A549 (cell line): Measurements from ENCODE around the gene KRT13. TPM values are rescaled to one million over a fixed set of nuclear protein-coding genes. Genes with fewer than 3 reads are reported as not detected.
A peak's percentile ranks its signal among the peaks of the same experiment; 100 is the strongest.

Source experiments
- ATAC-seq, 2 experiments: fragments of 200-7000 bp in 1 of 2; fragments of >200 bp in 1 of 2; cut with Nextera tagmentation in 1 of 2; cut with Tn5 transposase in 1 of 2; 3 replicates each; pipeline versions ENCODE4 v1.8.0 to v1.9.1; 2018 to 2020; ENCODE audit warnings: mild to moderate bottlenecking in 1 of 2, moderate library complexity in 1 of 2
- CTCF ChIA-PET: fragments of 300-600 bp; sonication (Branson Sonifier 250); formaldehyde crosslinking; extraction: SDS; loops from one replicate; lab custom pipeline; 2021; ENCODE audit warnings: antibody characterized with exemption, inconsistent platforms; lab: Yijun Ruan, JAX
- POLR2A ChIA-PET: fragments of 350-600 bp; formaldehyde crosslinking; extraction: SDS; loops from one replicate; lab custom pipeline; 2021; ENCODE audit warnings: antibody characterized with exemption, inconsistent platforms; lab: Yijun Ruan, JAX
- DNase-seq, 2 experiments: peaks; one replicate each; pipeline versions ENCODE4 v3.0.0 to v3.0.0-alpha.2; 2011 to 2016; ENCODE audit warnings: low read depth in 1 of 2, low spot score in 1 of 2
- FAIRE-seq: peaks from 2 replicates; lab custom pipeline; 2011; peaks lifted over from hg19 to GRCh38; lab: Jason Lieb, UNC
- H3K27ac ChIP-seq, 2 experiments: fragments of >200 bp; sonication (Bioruptor Twin); formaldehyde crosslinking; 3 replicates each; pipeline ENCODE4 v1.5.1; 2016 to 2017
- H3K4me1 ChIP-seq: fragments of >200 bp; sonication (Bioruptor Twin); formaldehyde crosslinking; 3 replicates; pipeline ENCODE4 v1.6.1; 2016
- H3K4me2 ChIP-seq: fragments of >200 bp; sonication (Bioruptor Twin); formaldehyde crosslinking; 3 replicates; pipeline ENCODE4 v1.6.1; 2016
- H3K4me3 ChIP-seq: fragments of >200 bp; sonication (Bioruptor Twin); formaldehyde crosslinking; 3 replicates; pipeline ENCODE4 v1.5.1; 2016
- H3K9me3 ChIP-seq: fragments of >200 bp; sonication (Bioruptor Twin); formaldehyde crosslinking; 3 replicates; pipeline ENCODE4 v1.6.1; 2016
- BHLHE40 ChIP-seq: IDR thresholded peaks from 2 replicates; pipeline ENCODE4 v1.6.1; 2012; ENCODE audit warnings: low read depth, low read length, inconsistent platforms
- CEBPB ChIP-seq, 2 experiments: fragments of >200 bp in 1 of 2; sonication (Bioruptor Twin) in 1 of 2; formaldehyde crosslinking in 1 of 2; IDR thresholded peaks; 2 replicates each; pipeline ENCODE4 v1.6.1; 2012 to 2016
- CHD4 ChIP-seq: fragments of 200-600 bp; sonication (generic); IDR thresholded peaks from 2 replicates; pipeline ENCODE4 v1.6.1; 2016; ENCODE audit warnings: antibody characterized with exemption, mild to moderate bottlenecking, borderline replicate concordance
- EP300 ChIP-seq, 2 experiments: fragments of >200 bp; sonication (Bioruptor Twin); formaldehyde crosslinking; IDR thresholded peaks; 2 replicates in 1 of 2; 3 replicates in 1 of 2; pipeline ENCODE4 v1.6.1; 2016 to 2017
- FOSB ChIP-seq: fragments of 250-450 bp; sonication (Bioruptor Pico); IDR thresholded peaks from 2 replicates; pipeline ENCODE4 v1.5.0; 2020; ENCODE audit warnings: mild to moderate bottlenecking, moderate library complexity
- FOSL2 ChIP-seq, 2 experiments: fragments of 450-650 bp in 1 of 2; fragments of >200 bp in 1 of 2; sonication (Bioruptor Twin) in 1 of 2; formaldehyde crosslinking; IDR thresholded peaks; 2 replicates each; pipeline versions ENCODE4 v1.5.0 to v1.6.1; 2016 to 2020; ENCODE audit warnings: mild to moderate bottlenecking in 1 of 2, moderate library complexity in 1 of 2
- FOXS1 ChIP-seq: fragments of 250-450 bp; sonication (Bioruptor Pico); IDR thresholded peaks from 2 replicates; pipeline ENCODE4 v1.5.0; 2020; ENCODE audit warnings: mild to moderate bottlenecking, moderate library complexity
- GATA3 ChIP-seq: IDR thresholded peaks from 2 replicates; pipeline ENCODE4 v1.6.1; 2012; ENCODE audit warnings: borderline replicate concordance
- HOXB5 ChIP-seq: fragments of 250-450 bp; sonication (Bioruptor Pico); IDR thresholded peaks from 2 replicates; pipeline ENCODE4 v1.5.0; 2020; ENCODE audit warnings: mild to moderate bottlenecking, moderate library complexity
- JUN ChIP-seq, 2 experiments: fragments of >200 bp; sonication (Bioruptor Twin); formaldehyde crosslinking; IDR thresholded peaks; 2 replicates in 1 of 2; 3 replicates in 1 of 2; pipeline ENCODE4 v1.6.1; 2016 to 2017
- MYC ChIP-seq: IDR thresholded peaks from 2 replicates; pipeline ENCODE4 v1.6.1; 2012; ENCODE audit warnings: mild to moderate bottlenecking, inconsistent platforms, low read length, improper control_type of control experiment, borderline replicate concordance
- NFE2L2 ChIP-seq: fragments of 150-350 bp; conservative IDR thresholded peaks from 2 replicates; pipeline ENCODE4 v1.6.1; 2014; ENCODE audit warnings: low read length
- POLR2A ChIP-seq: IDR thresholded peaks from 2 replicates; pipeline ENCODE4 v1.6.1; 2012; ENCODE audit warnings: mild to moderate bottlenecking, low read length
- RAD21 ChIP-seq, 2 experiments: fragments of >200 bp in 1 of 2; sonication (Bioruptor Twin) in 1 of 2; formaldehyde crosslinking in 1 of 2; IDR thresholded peaks in 1 of 2; conservative IDR thresholded peaks in 1 of 2; 2 replicates in 1 of 2; 3 replicates in 1 of 2; pipeline ENCODE4 v1.6.1; 2012 to 2018; ENCODE audit warnings: inconsistent platforms in 1 of 2
- RARB ChIP-seq: fragments of 250-450 bp; sonication (Bioruptor Pico); IDR thresholded peaks from 2 replicates; pipeline ENCODE4 v1.8.0; 2021; ENCODE audit warnings: mild to moderate bottlenecking, moderate library complexity
- SMC3 ChIP-seq: fragments of >200 bp; sonication (Bioruptor Twin); formaldehyde crosslinking; IDR thresholded peaks from 3 replicates; pipeline ENCODE4 v1.6.1; 2018; ENCODE audit warnings: inconsistent platforms
- SREBF2 ChIP-seq: fragments of 450-650 bp; IDR thresholded peaks from 2 replicates; pipeline ENCODE4 v1.6.1; 2014; ENCODE audit warnings: mild to moderate bottlenecking, moderate library complexity
- TFCP2L1 ChIP-seq: fragments of 250-450 bp; sonication (Bioruptor Pico); IDR thresholded peaks from 2 replicates; pipeline ENCODE4 v1.5.0; 2021; ENCODE audit warnings: mild to moderate bottlenecking
- ZC3H11A ChIP-seq: fragments of 450-650 bp; IDR thresholded peaks from 2 replicates; pipeline ENCODE4 v1.6.1; 2014; ENCODE audit warnings: antibody characterized with exemption, mild to moderate bottlenecking
- ZNF302 ChIP-seq: fragments of 250-450 bp; sonication (Bioruptor Pico); IDR thresholded peaks from 2 replicates; pipeline ENCODE4 v1.9.0; 2021; ENCODE audit warnings: inconsistent platforms, mild to moderate bottlenecking, moderate library complexity
- WGBS: methylation state at CpG from one replicate; pipeline ENCODE4 v1.1.6; 2017; ENCODE audit errors: missing lambda C conversion rate; 5-methylcytosine and 5-hydroxymethylcytosine counted together
- polyA plus RNA-seq, 4 experiments: library from polyadenylated mRNA; depleted of rRNA in 3 of 4; stranded (reverse); fragments of >200 nt; fragmentation: RNase III in 1 of 4; extraction: RNeasy Plus Mini Kit Qiagen cat#74134 plus additional on column Dnase treatment in 1 of 4; gene quantifications; 2 replicates in 3 of 4; 3 replicates in 1 of 4; pipeline ENCODE4 v1.2.3, GENCODE V29; 2011 to 2017
- TF ChIP-seq, protein P1 (sequence below): IDR thresholded peaks from 2 replicates; pipeline ENCODE4 v1.6.1; 2012
- TF ChIP-seq, protein P2 (sequence below): fragments of >200 bp; sonication (Bioruptor Twin); formaldehyde crosslinking; IDR thresholded peaks from 3 replicates; pipeline ENCODE4 v1.6.1; 2016
- TF ChIP-seq, protein P3 (sequence below): fragments of 250-450 bp; sonication (Bioruptor Pico); IDR thresholded peaks from 2 replicates; pipeline ENCODE4 v1.5.0; 2021; ENCODE audit warnings: mild to moderate bottlenecking, moderate library complexity, borderline replicate concordance
- TF ChIP-seq, protein P4 (sequence below): fragments of 450-650 bp; IDR thresholded peaks from 2 replicates; pipeline ENCODE4 v1.6.1; 2014; ENCODE audit warnings: antibody characterized with exemption
- TF ChIP-seq, protein P5 (sequence below): fragments of >200 bp; sonication (Bioruptor Twin); formaldehyde crosslinking; IDR thresholded peaks from 2 replicates; pipeline ENCODE4 v1.6.1; 2016

KRT13 gene
- polyA plus RNA-seq, 2 of the 4 experiments (the other 2 are of a cell fraction), result 0.06 TPM; not detected in 1

DNA sequence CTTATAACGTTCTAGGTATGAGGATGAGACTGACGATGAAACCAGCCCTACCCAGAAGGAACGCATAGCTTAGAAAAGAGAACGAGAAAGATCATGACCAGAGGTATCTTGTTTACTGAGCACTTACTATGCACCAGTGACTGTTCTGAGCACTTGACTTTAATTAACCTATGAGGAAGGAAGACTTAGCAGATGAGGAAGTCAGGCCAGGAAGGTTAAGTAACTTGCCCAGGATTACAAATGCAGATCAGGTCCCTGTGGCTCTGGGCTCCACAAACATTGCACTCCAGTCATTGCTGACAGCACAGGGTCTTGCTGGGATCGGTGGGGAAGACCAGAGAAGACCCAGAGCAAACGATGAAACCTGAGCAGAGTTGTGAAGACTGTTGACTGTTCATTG is 7.1 kb downstream of the KRT13 start:
- TF ChIP-seq SMC3, result no peak
- no peak for TF ChIP-seq RARB (CRISPR knock-in tag)
- TF ChIP-seq GATA3, result no peak
- no peak for TF ChIP-seq JUN (IDR thresholded peaks at IDR 0.05)
- TF ChIP-seq, protein P1, sequence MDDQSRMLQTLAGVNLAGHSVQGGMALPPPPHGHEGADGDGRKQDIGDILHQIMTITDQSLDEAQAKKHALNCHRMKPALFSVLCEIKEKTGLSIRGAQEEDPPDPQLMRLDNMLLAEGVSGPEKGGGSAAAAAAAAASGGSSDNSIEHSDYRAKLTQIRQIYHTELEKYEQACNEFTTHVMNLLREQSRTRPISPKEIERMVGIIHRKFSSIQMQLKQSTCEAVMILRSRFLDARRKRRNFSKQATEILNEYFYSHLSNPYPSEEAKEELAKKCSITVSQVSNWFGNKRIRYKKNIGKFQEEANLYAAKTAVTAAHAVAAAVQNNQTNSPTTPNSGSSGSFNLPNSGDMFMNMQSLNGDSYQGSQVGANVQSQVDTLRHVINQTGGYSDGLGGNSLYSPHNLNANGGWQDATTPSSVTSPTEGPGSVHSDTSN, result no peak
- TF ChIP-seq POLR2A, result no peak
- no peak for TF ChIP-seq CEBPB (IDR thresholded peaks at IDR 0.05)
- TF ChIP-seq ZC3H11A, result no peak
- TF ChIP-seq, protein P2, sequence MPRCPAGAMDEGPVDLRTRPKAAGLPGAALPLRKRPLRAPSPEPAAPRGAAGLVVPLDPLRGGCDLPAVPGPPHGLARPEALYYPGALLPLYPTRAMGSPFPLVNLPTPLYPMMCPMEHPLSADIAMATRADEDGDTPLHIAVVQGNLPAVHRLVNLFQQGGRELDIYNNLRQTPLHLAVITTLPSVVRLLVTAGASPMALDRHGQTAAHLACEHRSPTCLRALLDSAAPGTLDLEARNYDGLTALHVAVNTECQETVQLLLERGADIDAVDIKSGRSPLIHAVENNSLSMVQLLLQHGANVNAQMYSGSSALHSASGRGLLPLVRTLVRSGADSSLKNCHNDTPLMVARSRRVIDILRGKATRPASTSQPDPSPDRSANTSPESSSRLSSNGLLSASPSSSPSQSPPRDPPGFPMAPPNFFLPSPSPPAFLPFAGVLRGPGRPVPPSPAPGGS, result no peak
- no peak for TF ChIP-seq FOXS1 (CRISPR knock-in tag)
- TF ChIP-seq, protein P3, sequence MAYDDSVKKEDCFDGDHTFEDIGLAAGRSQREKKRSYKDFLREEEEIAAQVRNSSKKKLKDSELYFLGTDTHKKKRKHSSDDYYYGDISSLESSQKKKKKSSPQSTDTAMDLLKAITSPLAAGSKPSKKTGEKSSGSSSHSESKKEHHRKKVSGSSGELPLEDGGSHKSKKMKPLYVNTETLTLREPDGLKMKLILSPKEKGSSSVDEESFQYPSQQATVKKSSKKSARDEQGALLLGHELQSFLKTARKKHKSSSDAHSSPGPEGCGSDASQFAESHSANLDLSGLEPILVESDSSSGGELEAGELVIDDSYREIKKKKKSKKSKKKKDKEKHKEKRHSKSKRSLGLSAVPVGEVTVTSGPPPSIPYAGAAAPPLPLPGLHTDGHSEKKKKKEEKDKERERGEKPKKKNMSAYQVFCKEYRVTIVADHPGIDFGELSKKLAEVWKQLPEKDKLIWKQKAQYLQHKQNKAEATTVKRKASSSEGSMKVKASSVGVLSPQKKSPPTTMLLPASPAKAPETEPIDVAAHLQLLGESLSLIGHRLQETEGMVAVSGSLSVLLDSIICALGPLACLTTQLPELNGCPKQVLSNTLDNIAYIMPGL, result no peak
- TF ChIP-seq BHLHE40, result no peak
- no peak for TF ChIP-seq NFE2L2
- no peak for TF ChIP-seq ZNF302 (CRISPR knock-in tag)
- Histone ChIP-seq H3K4me2 (no peak overlapping the region), H3K4me3 (no peak overlapping the region), H3K27ac (no peak overlapping the region), H3K4me1 (peaks cover 27% of the 10 kb centered on the region), H3K9me3 (no peaks in the 10 kb centered on the region)
- ChIA-PET CTCF (interaction anchor here (0.7 to 13.1 kb wide), 16 partner anchors 9 to 695 kb away, joined by 3 to 119 read pairs (median 6); partner anchors contain the start of gene KRT13), POLR2A (no interaction called here)
- DNase-seq (no peak), ATAC-seq (no peak), FAIRE-seq (no peak)
- 76% methylated on average over 6 of the region's 6 CpGs for WGBS

DNA sequence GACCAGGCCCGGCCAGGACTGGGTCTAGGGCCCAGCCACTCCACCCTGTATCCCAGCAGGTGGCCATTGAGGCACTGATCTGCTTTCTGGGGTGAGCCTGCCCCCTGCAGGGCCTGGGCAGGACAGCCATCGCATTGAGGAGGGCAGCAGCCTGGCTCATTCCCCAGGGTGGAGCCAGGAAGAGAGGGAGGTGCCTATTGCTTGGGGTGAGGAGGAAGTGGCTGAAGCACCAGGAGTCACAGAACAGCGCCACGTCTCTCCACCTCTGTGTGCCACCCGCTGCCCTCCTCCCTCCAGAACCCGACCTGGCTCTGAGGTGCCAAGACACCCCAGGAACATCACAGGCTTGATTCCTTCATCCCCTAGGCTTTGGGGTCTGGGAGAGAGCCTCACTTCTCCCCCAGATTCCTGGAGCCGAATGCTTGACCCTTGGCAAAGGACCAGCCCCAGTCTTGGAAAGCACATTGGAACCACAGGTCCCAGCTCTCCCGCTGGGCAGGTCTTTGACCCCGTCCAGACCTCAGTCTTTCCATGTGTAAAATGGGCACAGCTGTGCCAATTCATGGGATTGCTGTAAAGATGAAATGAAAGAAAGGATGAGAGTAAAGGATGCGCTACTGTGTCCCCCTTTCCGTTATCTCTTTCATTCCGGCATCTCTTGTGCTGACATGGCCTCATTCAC is 8.5 kb downstream of the KRT13 start:
- Histone ChIP-seq H3K27ac (peak overlapping the region; percentile 76 to 88), H3K4me2 (peak overlapping the region; percentile 72), H3K9me3 (no peaks in the 10 kb centered on the region), H3K4me3 (no peak overlapping the region), H3K4me1 (peaks cover 27% of the 10 kb centered on the region)
- DNase-seq (peak; percentile 91 to 95), ATAC-seq (peak; percentile 91 to 99), FAIRE-seq (peak; percentile 73)
- ChIA-PET POLR2A (no interaction called here), CTCF (interaction anchor here (0.8 to 13.1 kb wide), 30 partner anchors 10 to 640 kb away, joined by 3 to 119 read pairs (median 5); partner anchors contain the start of genes KRT13 and KRTAP2-3)
- 44% methylated on average over 11 of the region's 12 CpGs for WGBS
- TF ChIP-seq CEBPB (IDR thresholded peaks at IDR 0.05) (no peak), RAD21 (conservative IDR thresholded peaks at IDR 0.05 in 1 of 2, IDR thresholded peaks at IDR 0.05 in 1 of 2) (peak; percentile 89 to 92), EP300 (IDR thresholded peaks at IDR 0.05) (no peak), TFCP2L1 (CRISPR knock-in tag) (no peak), MYC (no peak), SMC3 (peak; percentile 86), HOXB5 (CRISPR knock-in tag) (0 out of 2 replicates have a peak, but pooled peaks have one; percentile 7), CHD4 (peak; percentile 99), SREBF2 (no peak), FOSL2 (IDR thresholded peaks at IDR 0.05) (no peak), FOSL2 (CRISPR knock-in tag; IDR thresholded peaks at IDR 0.05) (no peak), ZNF302 (CRISPR knock-in tag) (0 out of 2 replicates have a peak, but pooled peaks have one; percentile 8), GATA3 (no peak), FOSB (no peak)
- TF ChIP-seq, protein P4, sequence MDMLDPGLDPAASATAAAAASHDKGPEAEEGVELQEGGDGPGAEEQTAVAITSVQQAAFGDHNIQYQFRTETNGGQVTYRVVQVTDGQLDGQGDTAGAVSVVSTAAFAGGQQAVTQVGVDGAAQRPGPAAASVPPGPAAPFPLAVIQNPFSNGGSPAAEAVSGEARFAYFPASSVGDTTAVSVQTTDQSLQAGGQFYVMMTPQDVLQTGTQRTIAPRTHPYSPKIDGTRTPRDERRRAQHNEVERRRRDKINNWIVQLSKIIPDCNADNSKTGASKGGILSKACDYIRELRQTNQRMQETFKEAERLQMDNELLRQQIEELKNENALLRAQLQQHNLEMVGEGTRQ, result no peak
- TF ChIP-seq, protein P5, sequence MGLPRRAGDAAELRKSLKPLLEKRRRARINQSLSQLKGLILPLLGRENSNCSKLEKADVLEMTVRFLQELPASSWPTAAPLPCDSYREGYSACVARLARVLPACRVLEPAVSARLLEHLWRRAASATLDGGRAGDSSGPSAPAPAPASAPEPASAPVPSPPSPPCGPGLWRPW, result no peak
- TF ChIP-seq, protein P1, result no peak
- TF ChIP-seq, protein P3, result no peak
